HG03108 (cell line): ENCODE data around the gene LMLN.
"Not testable (repeated sequence)": the region's sequence is repeated elsewhere in the genome, so short reads cannot be mapped to it uniquely, and the experiment has no call there.

ENCODE experiments used
- ATAC-seq: cut with Tn5 transposase; IDR thresholded peaks from one replicate; pipeline ENCODE4 v1.9.1; 2021; ENCODE audit warnings: moderate library complexity; ENCODE audit not compliant: unreplicated experiment

The LMLN gene, protein sequence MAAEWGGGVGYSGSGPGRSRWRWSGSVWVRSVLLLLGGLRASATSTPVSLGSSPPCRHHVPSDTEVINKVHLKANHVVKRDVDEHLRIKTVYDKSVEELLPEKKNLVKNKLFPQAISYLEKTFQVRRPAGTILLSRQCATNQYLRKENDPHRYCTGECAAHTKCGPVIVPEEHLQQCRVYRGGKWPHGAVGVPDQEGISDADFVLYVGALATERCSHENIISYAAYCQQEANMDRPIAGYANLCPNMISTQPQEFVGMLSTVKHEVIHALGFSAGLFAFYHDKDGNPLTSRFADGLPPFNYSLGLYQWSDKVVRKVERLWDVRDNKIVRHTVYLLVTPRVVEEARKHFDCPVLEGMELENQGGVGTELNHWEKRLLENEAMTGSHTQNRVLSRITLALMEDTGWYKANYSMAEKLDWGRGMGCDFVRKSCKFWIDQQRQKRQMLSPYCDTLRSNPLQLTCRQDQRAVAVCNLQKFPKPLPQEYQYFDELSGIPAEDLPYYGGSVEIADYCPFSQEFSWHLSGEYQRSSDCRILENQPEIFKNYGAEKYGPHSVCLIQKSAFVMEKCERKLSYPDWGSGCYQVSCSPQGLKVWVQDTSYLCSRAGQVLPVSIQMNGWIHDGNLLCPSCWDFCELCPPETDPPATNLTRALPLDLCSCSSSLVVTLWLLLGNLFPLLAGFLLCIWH

DNA sequence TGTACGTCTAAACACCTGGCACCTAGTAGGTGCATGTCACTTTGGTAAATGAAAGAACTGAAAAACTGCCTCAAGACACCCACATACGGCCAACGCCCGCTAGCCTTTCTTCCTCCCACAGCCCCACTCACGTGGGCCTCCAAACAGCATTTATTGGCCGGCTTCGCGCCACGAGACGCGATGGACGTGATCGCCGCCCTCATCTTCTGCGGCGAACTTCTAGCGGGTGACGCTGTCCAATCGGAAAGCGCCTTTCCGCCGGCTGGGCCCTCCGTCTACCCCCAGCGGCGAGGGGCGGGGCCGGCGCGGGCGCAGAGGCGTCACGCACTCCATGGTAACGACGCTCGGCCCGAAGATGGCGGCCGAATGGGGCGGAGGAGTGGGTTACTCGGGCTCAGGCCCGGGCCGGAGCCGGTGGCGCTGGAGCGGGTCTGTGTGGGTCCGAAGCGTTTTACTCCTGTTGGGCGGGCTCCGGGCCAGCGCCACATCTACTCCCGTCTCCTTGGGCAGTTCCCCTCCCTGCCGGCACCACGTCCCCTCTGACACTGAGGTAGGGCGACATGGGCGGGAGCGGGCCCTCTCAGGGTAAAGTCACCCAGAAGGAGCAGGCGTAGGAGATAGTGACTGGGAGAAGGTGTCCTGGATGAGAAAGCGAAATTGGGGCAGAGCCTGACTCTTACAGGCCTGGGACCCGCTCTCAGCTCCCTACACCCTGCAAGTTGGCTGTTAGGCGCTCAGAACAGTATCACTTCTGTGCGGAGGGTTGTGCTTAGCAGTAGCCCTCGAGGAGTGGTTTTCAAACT lies at the start of gene LMLN:
Gene LMLN (plus strand): TSS at position 327 of the 803 bp plus-strand sequence. CDS start 29 bp downstream, at position 356.
- ATAC-seq: peak; percentile 97

DNA sequence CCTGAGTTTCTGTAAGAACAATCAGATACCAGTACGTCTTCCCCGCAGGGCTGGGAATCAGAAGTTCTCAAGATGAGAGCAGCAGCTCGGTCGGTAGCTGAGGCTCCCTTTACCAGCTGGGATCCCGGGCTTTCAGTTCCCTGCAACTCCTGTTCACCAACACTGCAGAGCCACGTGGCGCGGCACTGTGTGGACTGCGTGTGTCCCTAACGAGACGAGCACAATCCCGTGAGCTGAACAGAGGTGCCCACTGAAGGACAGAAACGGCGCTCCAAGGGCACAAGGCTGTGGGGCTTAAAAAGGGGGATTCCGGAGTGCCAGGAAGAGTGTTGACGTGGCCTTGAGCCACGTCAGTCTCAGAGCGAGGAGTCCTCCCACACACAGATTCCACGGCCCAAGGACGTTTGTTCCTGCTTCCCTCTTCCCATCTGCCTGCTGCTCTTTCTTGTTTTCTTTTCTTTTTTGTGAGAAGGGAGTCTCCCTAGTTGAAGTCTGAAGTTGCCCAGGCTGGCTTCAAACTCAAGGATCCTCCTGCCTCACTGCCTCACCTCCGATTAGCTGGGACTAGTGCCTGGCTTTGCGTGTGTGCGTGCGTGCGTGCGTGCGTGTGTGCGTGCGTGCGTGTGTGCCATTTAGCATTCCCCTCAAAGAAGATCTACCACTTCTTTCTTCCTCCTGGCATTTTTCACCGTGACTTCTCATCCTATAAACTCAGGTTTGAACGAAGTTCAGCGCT lies 47.1 kb upstream of the LMLN start:
- ATAC-seq: no peak

DNA sequence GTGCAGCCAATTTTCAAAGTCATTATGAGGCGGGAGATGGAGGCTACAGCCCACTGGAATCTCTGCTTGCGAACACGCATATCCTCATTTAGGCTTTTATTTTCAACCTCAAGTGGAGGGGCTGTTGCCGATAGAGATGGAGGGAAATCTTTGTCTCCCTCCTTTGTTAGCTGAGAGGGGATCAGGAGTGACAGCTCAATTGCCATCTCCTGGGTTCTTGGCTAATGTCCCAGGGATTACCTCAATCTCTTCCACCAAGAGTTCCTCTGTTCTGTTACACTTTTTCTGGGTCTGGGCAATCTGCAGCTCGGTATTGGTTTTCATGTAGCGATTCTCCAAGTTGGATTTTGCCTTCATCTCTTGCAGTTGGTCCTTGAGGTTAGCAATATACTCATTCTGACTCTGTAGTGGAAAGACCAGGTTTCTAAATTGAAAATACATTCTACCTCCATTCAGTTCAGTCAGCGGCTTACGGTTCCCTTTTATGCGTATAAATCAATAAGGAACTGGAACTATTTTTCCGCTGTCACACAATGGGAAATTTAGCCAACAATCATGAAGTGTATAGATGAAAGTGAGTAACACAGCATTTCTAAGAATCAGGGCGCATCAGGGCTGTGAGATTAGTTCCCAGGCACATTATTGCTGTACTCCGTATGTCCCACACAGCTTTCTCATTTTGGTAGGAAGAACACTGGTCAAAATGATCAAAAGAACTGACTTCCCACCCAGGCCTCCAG lies 46.2 kb upstream of the LMLN start:
- no peak for ATAC-seq

DNA sequence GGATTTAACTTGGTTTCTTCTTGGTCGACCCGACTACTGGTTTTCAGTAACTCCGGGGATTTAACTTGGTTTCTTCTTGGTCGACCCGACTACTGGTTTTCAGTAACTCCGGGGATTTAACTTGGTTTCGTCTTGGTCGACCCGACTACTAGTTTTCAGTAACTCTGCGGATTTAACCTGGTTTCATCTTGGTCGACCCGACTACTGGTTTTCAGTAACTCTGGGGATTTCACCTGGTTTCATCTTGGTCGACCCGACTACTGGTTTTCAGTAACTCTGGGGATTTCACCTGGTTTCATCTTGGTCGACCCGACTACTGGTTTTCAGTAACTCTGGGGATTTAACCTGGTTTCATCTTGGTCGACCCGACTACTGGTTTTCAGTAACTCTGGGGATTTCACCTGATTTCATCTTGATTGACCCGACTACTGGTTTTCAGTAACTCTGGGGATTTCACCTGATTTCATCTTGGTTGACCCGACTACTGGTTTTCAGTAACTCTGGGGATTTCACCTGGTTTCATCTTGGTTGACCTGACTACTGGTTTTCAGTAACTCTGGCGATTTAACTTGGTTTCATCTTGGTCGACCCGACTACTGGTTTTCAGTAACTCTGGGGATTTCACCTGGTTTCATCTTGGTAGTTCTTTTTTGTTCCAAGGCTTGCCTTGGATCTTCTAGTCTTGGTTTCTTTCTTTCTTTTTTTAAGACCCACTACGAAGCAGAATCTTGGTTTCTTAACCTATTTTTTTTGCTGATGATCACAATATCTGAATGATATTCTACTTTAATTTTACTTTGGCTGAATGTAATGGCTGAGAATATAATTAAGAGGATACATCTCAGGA lies 38.4 kb upstream of the LMLN start:
- not testable (repeated sequence) for ATAC-seq

DNA sequence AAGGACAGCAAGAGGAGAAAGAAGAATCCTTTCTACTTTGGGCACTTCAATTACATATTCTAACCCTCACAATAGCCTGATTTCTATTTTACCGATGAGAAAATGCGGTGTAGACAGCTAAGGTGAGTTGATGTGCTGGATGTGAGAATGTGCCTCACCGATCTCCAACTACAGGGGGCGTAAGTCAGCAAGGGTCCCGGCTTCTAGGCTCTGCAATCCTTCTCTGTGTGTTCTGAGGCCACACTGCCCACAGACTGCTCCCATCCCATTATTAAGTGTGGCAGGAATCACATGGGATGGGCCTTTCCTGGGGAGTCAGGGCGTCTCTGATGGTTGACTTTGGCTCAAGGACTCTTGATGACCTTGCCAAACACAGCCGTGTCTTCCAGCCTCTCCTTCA lies 33.6 kb upstream of the LMLN start:
- no peak for ATAC-seq

DNA sequence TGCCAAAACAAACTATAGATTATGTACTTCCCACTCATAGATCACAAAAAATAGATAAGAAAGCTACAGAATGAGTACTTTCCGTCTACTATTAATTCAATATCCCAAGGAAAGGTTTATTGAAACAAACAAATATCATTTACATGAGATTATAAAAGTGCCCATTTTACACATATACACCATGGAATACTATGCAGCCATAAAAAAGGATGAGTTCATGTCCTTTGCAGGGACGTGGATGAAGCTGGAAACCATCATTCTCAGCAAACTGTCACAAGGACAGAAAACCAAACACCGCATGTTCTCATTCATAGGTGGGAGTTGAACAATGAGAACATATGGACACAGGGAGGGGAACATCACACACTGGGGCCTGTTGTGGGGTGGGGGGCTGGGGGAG lies 32.4 kb upstream of the LMLN start:
- not testable (repeated sequence) for ATAC-seq

DNA sequence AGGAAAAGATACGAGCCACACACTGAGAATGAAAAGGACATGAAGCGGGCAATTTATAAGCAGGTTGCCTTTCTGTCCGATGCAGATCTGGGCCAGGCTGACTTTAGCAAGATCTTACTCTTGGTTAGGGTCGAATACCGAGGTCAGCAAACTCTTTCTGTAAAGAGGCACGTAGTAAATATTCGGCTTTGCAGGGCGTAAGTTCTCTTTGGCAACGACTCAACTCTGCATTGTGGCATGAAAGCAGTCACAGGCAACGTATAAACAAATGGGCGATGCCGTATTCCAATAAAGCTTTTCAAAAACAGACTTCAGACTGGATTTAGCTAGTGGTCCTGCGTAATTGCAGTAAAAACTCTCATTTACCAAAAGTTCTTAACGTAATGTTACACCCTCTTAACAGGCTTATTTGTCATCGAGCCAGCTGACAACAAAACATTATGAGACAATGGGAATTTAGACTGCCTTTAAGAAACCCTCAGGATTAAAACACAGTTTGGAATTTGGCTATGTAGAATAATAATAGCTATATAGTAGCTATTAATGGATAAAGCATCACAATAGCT lies 23.1 kb upstream of the LMLN start:
- no peak for ATAC-seq

DNA sequence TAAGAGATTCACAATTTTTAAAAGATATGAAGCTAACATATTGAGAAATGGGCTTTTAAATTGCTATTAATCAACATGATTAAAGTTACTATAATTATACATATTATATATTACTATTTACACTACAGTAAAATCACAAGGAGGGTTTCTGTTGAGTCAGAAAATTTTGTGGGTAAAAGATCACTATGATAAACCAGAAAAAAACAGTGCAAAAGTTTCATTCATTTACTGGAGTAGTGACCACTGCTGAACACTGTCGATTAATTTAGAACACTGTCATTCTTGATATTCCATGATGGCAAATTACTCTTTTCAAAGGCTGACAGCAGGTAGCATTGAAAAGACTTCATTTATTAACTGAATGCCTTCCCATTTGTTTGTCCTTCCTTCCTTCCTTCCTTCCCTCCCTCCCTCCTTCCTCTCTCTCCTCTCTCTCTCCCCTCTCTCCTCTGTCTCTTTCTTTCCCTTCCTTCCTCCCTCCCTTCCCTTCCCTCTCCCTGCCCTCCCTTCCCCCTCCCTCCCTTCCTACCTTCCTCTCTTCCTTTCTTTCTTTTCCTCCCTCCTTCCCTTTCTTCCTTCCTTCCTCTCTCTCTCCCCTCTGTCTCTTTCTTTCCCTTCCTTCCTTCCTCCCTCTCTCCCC lies 19.2 kb upstream of the LMLN start:
- ATAC-seq: no peak

DNA sequence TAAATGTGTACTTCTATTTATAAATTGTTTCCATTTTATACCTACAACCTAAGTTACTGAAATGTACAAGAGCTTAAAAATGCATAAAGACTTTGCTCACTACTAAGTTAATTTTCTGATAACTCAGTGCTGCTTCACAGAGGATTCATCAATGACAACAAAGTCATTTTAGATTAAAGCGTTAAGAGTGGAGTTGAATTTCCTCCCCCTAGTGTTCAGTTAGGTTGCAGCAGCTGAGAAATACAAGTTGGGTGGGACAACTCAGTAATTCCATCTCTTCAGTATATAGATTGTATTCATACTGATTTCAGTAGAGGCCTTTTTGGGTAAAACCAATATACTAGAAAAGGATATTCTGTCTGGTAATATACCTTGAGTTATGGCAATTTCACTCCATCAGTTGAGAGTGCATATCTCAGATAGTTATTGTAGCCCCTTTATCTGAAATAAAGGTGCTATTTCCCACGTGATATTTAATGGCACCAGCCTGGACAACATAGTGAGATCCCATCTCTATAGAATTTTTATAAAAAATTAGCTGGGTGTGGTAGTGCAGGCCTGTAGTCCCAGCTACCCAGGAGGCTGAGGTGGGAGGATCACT lies 17.0 kb upstream of the LMLN start:
- no peak for ATAC-seq

DNA sequence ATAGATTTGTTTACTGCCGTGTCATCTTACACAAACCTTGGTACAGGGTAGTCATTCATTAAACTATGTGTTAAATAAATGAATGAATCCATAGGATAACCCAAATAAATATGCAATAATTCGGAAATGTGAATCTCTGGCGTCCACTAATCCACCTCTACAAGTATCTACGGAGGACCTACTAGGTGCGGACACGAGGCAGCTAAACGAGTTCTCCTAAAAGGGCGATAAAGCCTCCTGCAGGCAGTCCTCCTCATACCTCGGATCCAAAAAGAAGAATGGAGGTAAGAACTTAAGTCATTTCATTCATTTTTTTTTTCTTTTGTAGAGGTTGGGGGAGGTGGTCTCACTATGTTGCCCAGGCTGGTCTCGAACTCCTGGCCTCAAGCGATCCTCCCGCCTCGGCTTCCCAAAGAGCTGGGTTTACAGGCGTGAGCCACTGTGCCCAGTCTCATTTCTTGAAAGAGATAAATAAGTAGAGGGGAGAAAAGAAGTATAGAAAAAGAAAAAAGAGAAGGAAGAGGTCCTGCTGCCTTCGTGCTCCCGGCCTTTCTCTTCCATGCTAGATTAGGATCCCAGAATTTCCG lies 10.7 kb upstream of the LMLN start:
- no peak for ATAC-seq

DNA sequence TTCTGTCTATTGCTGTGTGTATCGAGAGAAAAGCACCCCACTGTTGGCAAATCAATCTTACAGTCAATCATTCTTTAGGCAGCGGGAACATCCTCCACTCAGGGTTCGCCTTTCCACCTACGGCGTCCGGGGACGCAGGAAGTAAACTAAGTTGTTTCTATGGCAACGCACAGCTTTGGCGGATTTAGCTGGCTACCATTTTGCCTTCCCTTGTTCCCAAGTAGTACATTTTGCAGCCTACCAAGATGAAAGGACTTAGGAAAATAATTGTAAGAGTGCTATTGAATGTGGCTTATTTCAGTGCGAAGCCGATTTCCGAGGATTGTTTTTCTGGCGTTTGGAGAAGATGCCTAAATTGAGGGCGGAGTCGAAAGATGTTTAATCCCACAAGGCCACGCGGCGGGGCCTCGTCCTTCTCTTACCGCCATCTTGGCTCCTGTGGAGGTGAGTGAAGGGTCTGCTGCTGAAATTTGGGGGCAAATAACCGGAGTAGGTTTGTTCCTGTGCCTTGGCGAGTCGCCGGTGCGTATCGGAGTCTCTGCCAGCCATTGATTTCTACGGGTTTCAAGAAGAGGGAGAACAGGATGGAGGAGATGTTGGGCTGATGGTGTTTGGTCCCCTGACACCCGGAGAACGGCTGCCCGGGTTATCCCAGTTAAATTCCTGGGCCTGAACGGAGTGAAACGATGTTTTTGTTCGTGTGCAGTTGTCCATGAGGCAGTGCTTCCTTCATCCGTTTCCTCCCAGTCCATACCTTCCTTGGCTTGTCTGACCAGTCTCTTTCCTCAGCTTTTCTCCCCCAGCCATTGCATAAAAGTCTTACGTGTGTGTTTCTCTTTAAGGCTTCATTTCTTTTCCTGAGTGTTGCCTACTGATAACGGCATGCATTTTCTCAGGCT lies 10.0 kb upstream of the LMLN start, which contains the start of gene RPL35A:
Gene RPL35A (plus strand): TSS at position 413 of the 899 bp plus-strand sequence. CDS start 778 bp downstream, outside the sequence.
- peak; percentile 80 for ATAC-seq

DNA sequence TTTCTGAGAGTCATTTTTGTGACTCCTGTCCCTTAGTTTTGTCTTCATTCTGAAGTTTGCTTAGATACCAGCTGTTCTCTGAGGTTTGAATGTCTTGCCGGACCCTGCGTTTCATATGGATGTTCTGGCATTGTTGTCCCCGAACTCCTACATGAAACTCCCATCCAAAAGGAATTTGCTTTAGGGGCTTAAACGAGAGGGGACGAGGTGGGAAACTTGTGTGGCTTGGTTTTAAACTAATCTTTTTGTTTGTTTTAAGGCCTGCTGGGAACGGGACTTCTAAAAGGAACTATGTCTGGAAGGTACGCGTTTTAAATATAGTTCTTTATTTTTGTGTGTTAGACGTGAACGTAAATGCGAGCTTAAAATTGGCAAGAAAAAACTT lies 9.3 kb upstream of the LMLN start:
- ATAC-seq: no peak

DNA sequence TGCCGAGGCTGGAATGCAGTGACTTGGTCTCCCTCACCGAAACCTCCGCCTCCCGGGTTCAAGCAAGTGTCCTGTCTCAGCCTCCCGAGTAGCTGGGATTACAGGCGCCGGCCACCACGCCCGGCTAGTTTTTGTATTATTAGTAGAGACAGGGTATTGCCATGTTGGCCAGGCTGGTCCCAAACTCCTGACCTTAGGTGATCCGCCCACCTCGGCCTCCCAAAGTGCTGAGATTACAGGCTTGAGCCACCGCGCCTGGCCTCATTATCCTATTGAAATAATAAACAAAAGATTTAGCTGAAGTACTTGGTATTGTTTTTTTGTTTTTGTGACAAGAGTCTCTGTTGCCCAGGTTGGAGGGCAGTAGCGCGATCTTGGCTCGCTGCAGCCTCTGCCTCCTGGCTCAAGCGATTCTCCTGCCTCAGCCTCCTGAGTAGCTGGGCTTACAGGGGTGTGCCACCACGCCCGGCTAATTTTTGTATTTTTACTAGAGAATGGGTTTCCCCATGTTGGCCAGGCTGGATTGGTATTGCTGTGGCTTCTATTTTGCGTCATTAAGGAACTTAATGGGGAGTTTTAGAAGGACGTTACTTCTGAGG lies 8.5 kb upstream of the LMLN start:
- no peak for ATAC-seq

DNA sequence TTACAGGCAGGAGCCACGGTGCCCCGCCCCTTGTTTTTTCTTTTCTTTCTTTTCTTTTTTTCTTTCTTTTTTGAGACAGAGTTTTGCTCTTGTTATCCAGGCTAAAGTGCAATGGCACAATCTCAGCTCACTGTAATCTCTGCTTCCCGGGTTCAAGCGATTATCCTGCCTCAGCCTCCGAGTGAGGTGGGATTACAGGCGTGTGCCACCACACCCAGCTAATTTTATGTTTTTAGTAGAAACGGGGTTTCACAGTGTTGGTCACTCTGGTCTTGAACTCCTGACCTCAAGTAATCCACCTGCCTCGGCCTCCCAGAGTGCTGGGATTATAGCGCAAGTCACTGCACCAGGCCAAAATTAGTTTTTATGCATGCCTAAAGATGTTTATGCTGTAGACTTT lies 7.6 kb upstream of the LMLN start:
- no peak for ATAC-seq

DNA sequence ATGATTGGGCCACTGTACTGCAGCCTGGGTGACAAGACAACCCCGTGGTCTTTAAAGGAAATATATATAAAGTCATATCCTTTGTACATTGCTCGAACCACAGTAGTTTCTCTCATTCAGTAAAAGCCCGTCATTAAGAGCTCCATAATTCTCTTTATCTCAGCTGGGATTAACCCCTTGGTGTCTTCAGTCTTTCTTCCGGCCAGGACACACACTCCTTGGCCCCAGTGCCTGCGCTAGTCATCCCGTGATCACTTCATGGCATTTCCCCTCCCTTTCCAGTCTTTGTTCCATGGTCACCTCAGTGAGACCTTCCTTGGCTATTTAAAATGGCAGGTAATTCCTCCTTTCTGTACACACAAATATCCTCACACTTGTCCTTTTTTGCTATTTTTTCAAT lies 6.7 kb upstream of the LMLN start:
- no peak for ATAC-seq

DNA sequence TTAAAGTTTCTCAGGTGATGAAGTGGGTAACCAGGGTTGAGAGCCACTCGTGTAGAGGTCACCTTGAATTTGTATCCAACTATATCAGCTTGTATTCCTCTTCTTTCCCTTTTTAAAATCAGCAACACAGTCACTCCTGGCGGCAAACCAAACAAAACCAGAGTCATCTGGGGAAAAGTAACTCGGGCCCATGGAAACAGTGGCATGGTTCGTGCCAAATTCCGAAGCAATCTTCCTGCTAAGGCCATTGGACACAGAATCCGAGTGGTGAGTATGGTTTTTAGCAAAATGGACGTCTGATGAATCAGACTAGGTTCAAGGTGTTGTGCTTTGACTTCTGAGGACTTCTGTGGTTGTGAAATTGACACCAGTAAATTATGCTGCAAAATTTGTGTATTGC lies 6.1 kb upstream of the LMLN start:
- no peak for ATAC-seq
